ENCODE data around the gene TPRA1.

DNA sequence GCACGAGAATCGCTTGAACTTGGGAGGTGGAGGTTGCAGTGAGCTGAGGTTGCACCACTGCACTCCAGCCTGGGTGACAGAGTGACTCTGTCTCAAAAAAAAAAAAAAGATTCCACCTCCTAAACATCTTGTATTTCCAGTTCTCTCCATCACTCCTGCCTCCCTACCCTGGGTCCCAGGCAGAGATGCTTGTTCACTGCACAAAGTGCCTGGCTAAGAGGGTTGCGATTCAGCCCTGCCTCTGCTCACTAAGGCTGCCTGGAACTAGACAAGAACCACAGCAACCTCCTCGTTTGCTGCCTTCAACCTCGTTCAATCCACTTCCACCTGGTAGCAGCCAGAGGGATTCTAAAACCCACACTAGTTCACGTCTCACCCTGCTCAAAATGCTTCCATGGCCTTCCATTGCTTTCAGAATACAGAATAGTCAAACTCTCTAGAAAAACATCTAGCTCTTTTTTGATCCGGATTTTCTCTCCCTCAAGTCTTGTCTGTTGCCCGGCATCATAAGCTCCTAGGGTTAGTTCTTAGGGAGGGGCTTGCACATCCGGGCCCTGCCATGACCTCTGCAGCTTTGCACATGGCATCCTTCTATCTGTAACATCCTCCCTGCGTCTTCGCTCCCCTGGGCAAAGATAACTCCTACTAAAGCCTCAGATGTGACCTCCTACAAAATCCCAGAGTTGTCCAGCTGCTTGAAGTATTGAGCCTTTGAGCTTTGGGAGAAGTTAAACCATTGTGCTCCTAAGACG, 6.7 kb upstream of the TPRA1 start:
- TF ChIP-seq, protein P1, sequence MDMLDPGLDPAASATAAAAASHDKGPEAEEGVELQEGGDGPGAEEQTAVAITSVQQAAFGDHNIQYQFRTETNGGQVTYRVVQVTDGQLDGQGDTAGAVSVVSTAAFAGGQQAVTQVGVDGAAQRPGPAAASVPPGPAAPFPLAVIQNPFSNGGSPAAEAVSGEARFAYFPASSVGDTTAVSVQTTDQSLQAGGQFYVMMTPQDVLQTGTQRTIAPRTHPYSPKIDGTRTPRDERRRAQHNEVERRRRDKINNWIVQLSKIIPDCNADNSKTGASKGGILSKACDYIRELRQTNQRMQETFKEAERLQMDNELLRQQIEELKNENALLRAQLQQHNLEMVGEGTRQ (IDR thresholded peaks at IDR 0.05; ENCODE audit: low read depth, low read length), result no peak
- TF ChIP-seq, protein P2, sequence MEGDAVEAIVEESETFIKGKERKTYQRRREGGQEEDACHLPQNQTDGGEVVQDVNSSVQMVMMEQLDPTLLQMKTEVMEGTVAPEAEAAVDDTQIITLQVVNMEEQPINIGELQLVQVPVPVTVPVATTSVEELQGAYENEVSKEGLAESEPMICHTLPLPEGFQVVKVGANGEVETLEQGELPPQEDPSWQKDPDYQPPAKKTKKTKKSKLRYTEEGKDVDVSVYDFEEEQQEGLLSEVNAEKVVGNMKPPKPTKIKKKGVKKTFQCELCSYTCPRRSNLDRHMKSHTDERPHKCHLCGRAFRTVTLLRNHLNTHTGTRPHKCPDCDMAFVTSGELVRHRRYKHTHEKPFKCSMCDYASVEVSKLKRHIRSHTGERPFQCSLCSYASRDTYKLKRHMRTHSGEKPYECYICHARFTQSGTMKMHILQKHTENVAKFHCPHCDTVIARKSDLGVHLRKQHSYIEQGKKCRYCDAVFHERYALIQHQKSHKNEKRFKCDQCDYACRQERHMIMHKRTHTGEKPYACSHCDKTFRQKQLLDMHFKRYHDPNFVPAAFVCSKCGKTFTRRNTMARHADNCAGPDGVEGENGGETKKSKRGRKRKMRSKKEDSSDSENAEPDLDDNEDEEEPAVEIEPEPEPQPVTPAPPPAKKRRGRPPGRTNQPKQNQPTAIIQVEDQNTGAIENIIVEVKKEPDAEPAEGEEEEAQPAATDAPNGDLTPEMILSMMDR (conservative IDR thresholded peaks at IDR 0.05; ENCODE audit: low read depth, low read length), result no peak
- TF ChIP-seq MXI1 (IDR thresholded peaks at IDR 0.05; ENCODE audit: borderline replicate concordance, low read depth, low read length) (no peak), POLR2A (IDR thresholded peaks at IDR 0.05; ENCODE audit: low read depth, low read length) (no peak), RAD21 (IDR thresholded peaks at IDR 0.05; ENCODE audit: low read length) (no peak), RFX5 (IDR thresholded peaks at IDR 0.05; ENCODE audit: low read depth, low read length) (no peak)
